ENCODE measurements around the gene CCNYL1. TPM values are rescaled to one million over a fixed set of nuclear protein-coding genes. Genes with fewer than 3 reads are reported as not detected.
"Not testable (repeated sequence)": the region's sequence is repeated elsewhere in the genome, so short reads cannot be mapped to it uniquely, and the experiment has no call there.

CCNYL1 gene
- total RNA-seq, 1 donor, result 10.4 TPM

- TF ChIP-seq, protein P1, sequence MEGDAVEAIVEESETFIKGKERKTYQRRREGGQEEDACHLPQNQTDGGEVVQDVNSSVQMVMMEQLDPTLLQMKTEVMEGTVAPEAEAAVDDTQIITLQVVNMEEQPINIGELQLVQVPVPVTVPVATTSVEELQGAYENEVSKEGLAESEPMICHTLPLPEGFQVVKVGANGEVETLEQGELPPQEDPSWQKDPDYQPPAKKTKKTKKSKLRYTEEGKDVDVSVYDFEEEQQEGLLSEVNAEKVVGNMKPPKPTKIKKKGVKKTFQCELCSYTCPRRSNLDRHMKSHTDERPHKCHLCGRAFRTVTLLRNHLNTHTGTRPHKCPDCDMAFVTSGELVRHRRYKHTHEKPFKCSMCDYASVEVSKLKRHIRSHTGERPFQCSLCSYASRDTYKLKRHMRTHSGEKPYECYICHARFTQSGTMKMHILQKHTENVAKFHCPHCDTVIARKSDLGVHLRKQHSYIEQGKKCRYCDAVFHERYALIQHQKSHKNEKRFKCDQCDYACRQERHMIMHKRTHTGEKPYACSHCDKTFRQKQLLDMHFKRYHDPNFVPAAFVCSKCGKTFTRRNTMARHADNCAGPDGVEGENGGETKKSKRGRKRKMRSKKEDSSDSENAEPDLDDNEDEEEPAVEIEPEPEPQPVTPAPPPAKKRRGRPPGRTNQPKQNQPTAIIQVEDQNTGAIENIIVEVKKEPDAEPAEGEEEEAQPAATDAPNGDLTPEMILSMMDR (IDR thresholded peaks at IDR 0.05; ENCODE audit: insufficient read depth, low read depth, low read length), result no peak
- H3K4me3 ChIP-seq (ENCODE audit: low read depth, low read length), result no peak overlapping the region
- no peak for DNase-seq (ENCODE audit: low read depth)
Measured at GRCh38 chr2:207686812-207687211, 24.6 kb upstream of the CCNYL1 start.

- H3K4me3 ChIP-seq (ENCODE audit: low read depth, low read length), result no peak overlapping the region
- TF ChIP-seq, protein P1 (IDR thresholded peaks at IDR 0.05; ENCODE audit: insufficient read depth, low read depth, low read length), result no peak
- DNase-seq (ENCODE audit: low read depth), result no peak
Measured at GRCh38 chr2:207688597-207688996, 22.8 kb upstream of the CCNYL1 start.

DNA sequence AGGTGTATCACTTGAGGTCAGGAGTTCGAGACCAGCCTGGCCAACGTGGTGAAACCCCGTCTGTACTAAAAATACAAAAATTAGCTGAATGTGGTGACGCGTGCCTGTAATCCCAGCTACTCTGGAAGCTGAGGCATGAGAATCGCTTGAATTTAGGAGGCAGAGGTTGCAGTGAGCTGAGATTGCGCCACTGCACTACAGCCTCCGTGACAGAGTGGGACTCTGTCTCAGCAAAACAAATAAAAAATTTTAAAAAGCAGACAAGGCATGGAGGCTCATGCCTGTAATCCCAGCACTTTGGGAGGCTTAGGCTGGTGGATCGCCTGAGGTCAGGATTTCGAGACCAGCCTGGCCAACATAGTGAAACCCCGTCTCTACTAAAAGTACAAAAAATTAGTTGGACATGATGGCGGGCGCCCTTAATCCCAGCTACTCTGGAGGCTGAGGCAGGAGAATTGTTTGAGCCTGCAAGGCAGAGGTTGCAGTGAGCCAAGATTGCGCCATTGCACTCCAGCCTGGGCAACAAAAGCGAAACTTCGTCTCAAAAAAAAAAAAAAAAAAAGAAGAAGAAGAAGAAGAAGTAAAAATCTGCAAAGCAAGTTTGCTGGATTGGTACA is 20.5 kb upstream of the CCNYL1 start:
- H3K4me3 ChIP-seq (ENCODE audit: low read depth, low read length); DNase-seq (ENCODE audit: low read depth): not testable (repeated sequence)

DNA sequence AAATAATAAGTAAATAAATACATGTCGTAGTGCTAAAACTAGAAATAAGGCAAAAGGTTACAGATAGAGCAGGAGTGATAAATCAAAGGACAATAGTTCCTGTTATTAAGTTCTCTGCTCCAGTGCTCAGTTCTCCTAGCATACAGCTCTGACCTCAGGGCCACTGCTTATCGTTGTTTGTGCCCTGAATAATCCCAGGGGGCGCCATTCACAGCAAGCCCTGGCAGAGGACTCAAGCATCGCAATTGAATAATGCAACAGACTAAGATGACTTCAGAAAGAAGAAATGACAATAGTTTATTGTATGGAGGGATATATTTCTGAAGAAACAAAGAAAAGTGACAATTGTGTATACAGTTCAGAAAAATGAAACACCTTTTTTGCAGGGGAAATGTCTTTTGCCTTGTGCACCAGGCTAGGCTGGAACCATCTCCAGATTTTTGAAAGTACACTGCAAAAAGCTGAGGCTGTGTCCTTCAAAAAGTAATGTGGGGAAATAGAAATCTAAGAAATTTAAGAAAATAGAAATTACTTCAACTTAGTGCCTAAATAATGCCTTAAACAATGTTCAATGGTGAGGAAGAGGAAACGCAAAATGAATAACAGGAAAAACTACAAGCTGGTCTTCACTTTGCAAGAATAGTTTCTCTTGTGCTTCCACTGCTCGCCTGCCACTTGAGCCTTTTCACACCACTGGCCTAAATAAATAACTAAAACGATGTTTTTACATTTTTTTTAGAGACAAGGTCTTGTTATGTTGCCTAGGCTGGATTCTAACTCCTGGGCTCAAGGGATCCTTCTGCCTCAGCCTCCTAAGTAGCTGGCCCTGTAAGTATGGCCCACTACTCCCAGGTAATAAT is 19.0 kb upstream of the CCNYL1 start:
- H3K4me3 ChIP-seq (ENCODE audit: low read depth, low read length), result no peak overlapping the region
- peak; percentile 26 for DNase-seq (ENCODE audit: low read depth)
- TF ChIP-seq, protein P1 (IDR thresholded peaks at IDR 0.05; ENCODE audit: insufficient read depth, low read depth, low read length), result peak; percentile 49

DNA sequence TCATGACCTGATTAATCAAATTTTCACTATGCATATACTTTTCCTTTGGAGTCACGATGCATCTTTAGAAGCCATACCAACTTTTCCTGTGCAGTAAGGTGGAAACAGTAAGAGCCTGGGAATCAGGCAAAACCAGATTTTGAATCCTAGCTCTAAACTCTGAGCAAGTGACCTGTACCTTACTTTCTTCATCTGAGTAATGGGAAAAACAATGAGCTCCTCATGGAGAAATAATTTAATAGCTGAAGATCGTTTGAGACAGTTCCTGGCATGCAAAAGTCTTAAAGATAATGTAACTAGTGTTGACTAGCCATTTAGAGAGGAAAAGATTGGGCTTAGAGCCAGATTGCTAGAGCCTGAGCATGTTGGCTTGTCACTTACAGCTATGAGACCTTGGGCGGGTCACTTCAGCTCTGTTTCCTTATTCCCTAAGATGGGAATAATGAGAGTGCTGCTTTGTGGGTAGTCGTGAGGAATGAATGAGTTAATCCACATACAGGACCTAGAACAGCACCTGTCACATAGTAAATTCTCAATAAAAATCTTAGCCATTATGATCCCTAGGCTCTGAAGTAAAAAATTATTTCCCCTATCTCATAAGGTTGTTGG is 17.7 kb upstream of the CCNYL1 start:
- TF ChIP-seq, protein P1 (IDR thresholded peaks at IDR 0.05; ENCODE audit: insufficient read depth, low read depth, low read length), result no peak
- DNase-seq (ENCODE audit: low read depth), result no peak
- H3K4me3 ChIP-seq (ENCODE audit: low read depth, low read length), result no peak overlapping the region

GRCh38 chr2:207694811-207695281 is 16.6 kb upstream of the CCNYL1 start:
- TF ChIP-seq, protein P1 (IDR thresholded peaks at IDR 0.05; ENCODE audit: insufficient read depth, low read depth, low read length), result no peak
- peak; percentile 23 for DNase-seq (ENCODE audit: low read depth)
- H3K4me3 ChIP-seq (ENCODE audit: low read depth, low read length), result no peak overlapping the region

DNA sequence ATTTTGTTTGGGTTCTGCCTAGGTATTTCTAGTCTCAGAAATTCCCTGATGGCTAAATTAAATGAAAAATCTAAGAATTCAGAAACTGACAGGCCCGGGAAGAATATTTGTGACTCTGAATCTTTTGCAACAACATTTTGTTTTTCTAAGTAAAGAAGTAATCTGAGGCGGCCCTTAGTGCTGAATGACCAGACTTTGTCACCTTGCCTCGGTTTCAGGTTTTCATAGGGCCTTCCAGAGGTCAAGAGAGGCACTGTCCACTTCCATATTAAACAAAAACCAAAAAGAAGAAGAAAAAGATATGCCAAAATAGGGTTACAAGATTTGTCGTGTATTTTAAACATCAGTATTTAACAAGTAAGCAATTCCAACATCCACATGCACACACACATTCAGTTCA is 16.1 kb upstream of the CCNYL1 start:
- no peak overlapping the region for H3K4me3 ChIP-seq (ENCODE audit: low read depth, low read length)
- no peak for DNase-seq (ENCODE audit: low read depth)
- TF ChIP-seq, protein P1 (IDR thresholded peaks at IDR 0.05; ENCODE audit: insufficient read depth, low read depth, low read length), result no peak

GRCh38 chr2:207696911-207697310 is 14.5 kb upstream of the CCNYL1 start:
- not testable (repeated sequence) for DNase-seq (ENCODE audit: low read depth); H3K4me3 ChIP-seq (ENCODE audit: low read depth, low read length)
